ENCODE results near the gene HOXB7.

GRCh38 chr17:48642059-48642842 is 31.4 kb upstream of the HOXB7 start:
- TF ChIP-seq POLR2A (IDR thresholded peaks at IDR 0.05; ENCODE audit: insufficient read depth in 1 of 2, low read depth in 2 of 2, low read length in 2 of 2) (no peak), NFKBIZ (CRISPR knock-in tag; IDR thresholded peaks at IDR 0.05) (no peak), FOXJ3 (CRISPR knock-in tag; IDR thresholded peaks at IDR 0.05; ENCODE audit: borderline replicate concordance) (no peak), CREB3 (CRISPR knock-in tag; IDR thresholded peaks at IDR 0.05) (no peak), ZBTB38 (CRISPR knock-in tag; IDR thresholded peaks at IDR 0.05) (no peak), MEIS2 (CRISPR knock-in tag; IDR thresholded peaks at IDR 0.05) (no peak), TCF7L2 (IDR thresholded peaks at IDR 0.05; ENCODE audit: low read depth, low read length) (no peak), JUN (CRISPR knock-in tag; IDR thresholded peaks at IDR 0.05) (no peak), ZNF18 (CRISPR knock-in tag; IDR thresholded peaks at IDR 0.05; ENCODE audit: insufficient replicate concordance) (no peak), CTCF (CRISPR knock-in tag; IDR thresholded peaks at IDR 0.05) (no peak), CBX5 (CRISPR knock-in tag; IDR thresholded peaks at IDR 0.05; ENCODE audit: borderline replicate concordance) (no peak), KAT7 (CRISPR knock-in tag; IDR thresholded peaks at IDR 0.05; ENCODE audit: borderline replicate concordance) (no peak), MYC (CRISPR knock-in tag; IDR thresholded peaks at IDR 0.05; ENCODE audit: borderline replicate concordance) (no peak)

Measured in HepG2 (cell line).